Esophagus squamous epithelium (tissue), 4 donors: ENCODE results near the gene FIG4.

Experiments used
- CTCF ChIP-seq, 6 experiments: fragments of 450-650 bp in 4 of 6; fragments of 200-600 bp in 2 of 6; sonication (generic) in 2 of 6; IDR thresholded peaks; one replicate each; pipeline ENCODE4 v1.5.1; 2016 to 2019; ENCODE audit warnings: antibody characterized with exemption in 6 of 6, mild to moderate bottlenecking in 4 of 6, moderate library complexity in 4 of 6
- POLR2A ChIP-seq, 4 donors: fragments of 450-650 bp; IDR thresholded peaks; one replicate each; pipeline ENCODE4 v1.6.1; 2017; ENCODE audit warnings: antibody characterized with exemption in 4 of 4, mild to moderate bottlenecking in 4 of 4, moderate library complexity in 3 of 4

DNA sequence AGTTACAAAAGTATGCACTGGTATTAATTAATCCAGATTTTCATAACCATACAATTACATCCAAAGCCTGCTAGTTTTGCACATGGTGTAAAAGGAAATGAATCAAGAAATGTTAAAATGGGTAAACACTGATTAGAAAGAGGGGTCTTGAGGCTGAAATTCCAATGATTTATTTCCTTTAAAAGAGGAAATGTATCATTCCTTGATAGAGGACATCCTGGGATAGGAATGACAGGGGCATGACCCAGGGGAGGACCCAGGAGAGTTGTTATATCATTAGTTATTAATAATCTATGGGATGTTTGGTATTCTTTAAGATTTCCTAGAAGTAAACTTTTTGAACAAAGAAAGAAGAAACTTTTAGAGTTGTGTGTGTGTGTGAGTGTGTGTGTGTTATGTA is 18.3 kb upstream of the FIG4 start:
- TF ChIP-seq CTCF (IDR thresholded peaks at IDR 0.05) (no peak), POLR2A (IDR thresholded peaks at IDR 0.05) (no peak)
